HG03571 (cell line): ENCODE measurements around the gene ACAT1.
"Not testable (repeated sequence)": the region's sequence is repeated elsewhere in the genome, so short reads cannot be mapped to it uniquely, and the experiment has no call there.

Experiments used
- ATAC-seq: cut with Tn5 transposase; IDR thresholded peaks from one replicate; pipeline ENCODE4 v1.9.1; 2021; ENCODE audit not compliant: unreplicated experiment

ACAT1 gene

GRCh38 chr11:108144615-108145014 is 23.2 kb downstream of the ACAT1 start:
- no peak for ATAC-seq

- no peak for ATAC-seq
Observed at GRCh38 chr11:108147150-108147549, 25.8 kb downstream of the ACAT1 start.

GRCh38 chr11:108148556-108148955 is 27.2 kb downstream of the ACAT1 start:
- ATAC-seq: no peak

GRCh38 chr11:108154591-108154990 is 33.2 kb downstream of the ACAT1 start:
- no peak for ATAC-seq

- peak; percentile 98 for ATAC-seq
Observed at GRCh38 chr11:108160970-108161566, 39.7 kb downstream of the ACAT1 start.

GRCh38 chr11:108162878-108163277 is 41.5 kb downstream of the ACAT1 start:
- not testable (repeated sequence) for ATAC-seq

GRCh38 chr11:108167624-108168023 is 46.3 kb downstream of the ACAT1 start:
- no peak for ATAC-seq

- ATAC-seq: no peak
Observed at GRCh38 chr11:108170184-108170583, 48.8 kb downstream of the ACAT1 start.

GRCh38 chr11:108177570-108177969 is 56.2 kb downstream of the ACAT1 start:
- no peak for ATAC-seq

GRCh38 chr11:108193725-108194124 is 72.4 kb downstream of the ACAT1 start:
- ATAC-seq: no peak

- no peak for ATAC-seq
Observed at GRCh38 chr11:108196901-108197300, 75.5 kb downstream of the ACAT1 start.
